Vagina (tissue), 2 donors: ENCODE measurements around the gene DET1. TPM values are rescaled to one million over a fixed set of nuclear protein-coding genes. Genes with fewer than 3 reads are reported as not detected.
A peak's percentile ranks its signal among the peaks of the same experiment; 100 is the strongest.

Source experiments
- DNase-seq, 2 donors: peaks; one replicate each; pipeline ENCODE4 v3.0.0-alpha.2; 2017; ENCODE audit errors: extremely low spot score in 2 of 2
- H3K27ac ChIP-seq: fragments of 200-600 bp; sonication (generic); one replicate; pipeline ENCODE4 v1.5.1; 2019
- H3K27me3 ChIP-seq: fragments of 200-600 bp; sonication (generic); one replicate; pipeline ENCODE4 v1.5.1; 2019
- H3K36me3 ChIP-seq, 2 donors: fragments of 200-600 bp; sonication (generic); one replicate each; pipeline ENCODE4 v1.5.1; 2017 to 2019
- H3K4me1 ChIP-seq: fragments of 200-600 bp; sonication (generic); one replicate; pipeline ENCODE4 v1.5.1; 2019
- H3K4me3 ChIP-seq, 2 donors: fragments of 200-600 bp; sonication (generic); 1 replicate in 1 of 2; 2 replicates in 1 of 2; pipeline ENCODE4 v1.5.1; 2016 to 2019
- H3K9me3 ChIP-seq: fragments of 200-600 bp; sonication (generic); one replicate; pipeline ENCODE4 v1.5.1; 2019
- CTCF ChIP-seq, 3 experiments: fragments of 450-650 bp in 2 of 3; fragments of 200-600 bp in 1 of 3; sonication (generic) in 1 of 3; IDR thresholded peaks; one replicate each; pipeline ENCODE4 v1.5.1; 2017 to 2019; ENCODE audit warnings: antibody characterized with exemption in 3 of 3, mild to moderate bottlenecking in 2 of 3, moderate library complexity in 2 of 3
- POLR2A ChIP-seq, 2 donors: fragments of 450-650 bp; IDR thresholded peaks; one replicate each; pipeline ENCODE4 v1.6.1; 2017; ENCODE audit warnings: antibody characterized with exemption in 2 of 2, mild to moderate bottlenecking in 2 of 2, moderate library complexity in 2 of 2
- POLR2AphosphoS5 ChIP-seq, 2 donors: sonication (generic); formaldehyde crosslinking; IDR thresholded peaks; one replicate each; pipeline ENCODE4 v1.9.0; 2017; ENCODE audit warnings: antibody characterized with exemption in 2 of 2, mild to moderate bottlenecking in 2 of 2, low read depth in 1 of 2; ENCODE audit not compliant: insufficient read depth in 1 of 2
- intact Hi-C: fragments of 100-400 bp; cut with DNase I; formaldehyde crosslinking; loops from one replicate; pipeline ENCODE4 v1.15.1; 2023
- total RNA-seq: library from RNA; depleted of rRNA; stranded (reverse); fragments of >200 nt; gene quantifications from one replicate; pipeline ENCODE4 v1.2.3, GENCODE V29; 2016

Gene DET1
- total RNA-seq, result 5.6 TPM

GRCh38 chr15:88546248-88547129, at the start of gene DET1:
TSS of gene DET1 (minus strand) at chr15:88546681. CDS start at chr15:88531705, 14,976 bp downstream.
- Histone ChIP-seq H3K9me3 (no peaks in the 10 kb centered on the region), H3K36me3 (no peaks in the 10 kb centered on the region), H3K4me1 (peaks cover 21% of the 10 kb centered on the region), H3K4me3 (peak within 1 kb of the TSS; percentile 60 to 69), H3K27me3 (no peaks in the 10 kb centered on the region), H3K27ac (peak within 1 kb of the TSS; percentile 85)
- peak in 1 of 2 donors; percentile 94 for DNase-seq
- TF ChIP-seq POLR2A (IDR thresholded peaks at IDR 0.05), result no peak
- TF ChIP-seq CTCF (IDR thresholded peaks at IDR 0.05), result peak; percentile 37 to 86 (median 61)
- TF ChIP-seq POLR2AphosphoS5 (IDR thresholded peaks at IDR 0.05; ENCODE audit: insufficient read depth in 1 of 2, low read depth in 1 of 2), result peak; percentile 69 to 83
- intact Hi-C loops, result no loop called here

- TF ChIP-seq CTCF (IDR thresholded peaks at IDR 0.05), result no peak
- TF ChIP-seq POLR2A (IDR thresholded peaks at IDR 0.05), result no peak
- no peak for TF ChIP-seq POLR2AphosphoS5 (IDR thresholded peaks at IDR 0.05; ENCODE audit: insufficient read depth in 1 of 2, low read depth in 1 of 2)
- H3K4me1 ChIP-seq, result no peaks in the 10 kb centered on the region
- no peaks in the 10 kb centered on the region for H3K36me3 ChIP-seq
- H3K27me3 ChIP-seq, result no peaks in the 10 kb centered on the region
- H3K4me3 ChIP-seq, result no peak overlapping the region
- H3K27ac ChIP-seq, result no peak overlapping the region
- no peak for DNase-seq
- no peaks in the 10 kb centered on the region for H3K9me3 ChIP-seq
- intact Hi-C loops, result no loop called here
Measured at GRCh38 chr15:88591384-88591783, 44.9 kb upstream of the DET1 start.

- Histone ChIP-seq H3K36me3 (no peaks in the 10 kb centered on the region), H3K27me3 (no peaks in the 10 kb centered on the region), H3K27ac (no peak overlapping the region), H3K9me3 (no peaks in the 10 kb centered on the region), H3K4me1 (no peaks in the 10 kb centered on the region), H3K4me3 (no peak overlapping the region)
- intact Hi-C loops, result no loop called here
- DNase-seq, result no peak
- TF ChIP-seq POLR2A (IDR thresholded peaks at IDR 0.05), result no peak
- no peak for TF ChIP-seq POLR2AphosphoS5 (IDR thresholded peaks at IDR 0.05; ENCODE audit: insufficient read depth in 1 of 2, low read depth in 1 of 2)
- TF ChIP-seq CTCF (IDR thresholded peaks at IDR 0.05), result no peak
Measured at GRCh38 chr15:88590759-88591158, 44.3 kb upstream of the DET1 start.

GRCh38 chr15:88586401-88587162, 40.1 kb upstream of the DET1 start:
- Histone ChIP-seq H3K27me3 (no peaks in the 10 kb centered on the region), H3K4me1 (no peaks in the 10 kb centered on the region), H3K27ac (no peak overlapping the region), H3K36me3 (no peaks in the 10 kb centered on the region), H3K9me3 (no peaks in the 10 kb centered on the region), H3K4me3 (no peak overlapping the region)
- TF ChIP-seq POLR2A (IDR thresholded peaks at IDR 0.05) (no peak), CTCF (IDR thresholded peaks at IDR 0.05) (no peak), POLR2AphosphoS5 (IDR thresholded peaks at IDR 0.05; ENCODE audit: insufficient read depth in 1 of 2, low read depth in 1 of 2) (no peak)
- intact Hi-C loops, result no loop called here
- DNase-seq, result no peak
